Measurements from ENCODE around the gene CXCR4.

- TF ChIP-seq CTCF (IDR thresholded peaks at IDR 0.05), result no peak
- TF ChIP-seq POLR2A (IDR thresholded peaks at IDR 0.05), result no peak
Measured at GRCh38 chr2:136068581-136069227, 49.2 kb downstream of the CXCR4 start.
